Activated CD8-positive, alpha-beta T cell treated with anti-CD3 and anti-CD28 coated beads, Interleukin-2, amount 10 ng/mL, durations not matched to agents 7 days and 5 days (primary cell): Measurements from ENCODE around the gene CSNK1D. TPM values are rescaled to one million over a fixed set of nuclear protein-coding genes. Genes with fewer than 3 reads are reported as not detected.

Experiments
- ATAC-seq: fragments of 150-1000 bp; cut with Tn5 transposase; one replicate; pipeline ENCODE4 v1.10.0; 2021; ENCODE audit warnings: moderate library complexity
- CTCF ChIA-PET: fragments of 350-600 bp; sonication (Branson Sonifier 250); formaldehyde crosslinking; loops from one replicate; lab custom pipeline; 2021; ENCODE audit warnings: antibody characterized with exemption; lab: Charles Lee
- POLR2A ChIA-PET: fragments of 350-600 bp; sonication (Branson Sonifier 250); formaldehyde crosslinking; loops from one replicate; lab custom pipeline; 2021; ENCODE audit warnings: antibody characterized with exemption; lab: Charles Lee
- DNase-seq: peaks from one replicate; pipeline ENCODE4 v3.0.0-alpha.2; 2020
- H3K27ac Mint-ChIP-seq: one replicate; pipeline ENCODE4 v1.8.0; 2021; ENCODE audit warnings: mild to moderate bottlenecking, mixed read lengths
- H3K27me3 Mint-ChIP-seq: one replicate; pipeline ENCODE4 v1.8.0; 2021; ENCODE audit warnings: low read depth, mixed read lengths
- H3K36me3 Mint-ChIP-seq: one replicate; pipeline ENCODE4 v1.8.0; 2021; ENCODE audit warnings: low read depth, mixed read lengths
- H3K4me1 Mint-ChIP-seq: one replicate; pipeline ENCODE4 v1.8.0; 2021; ENCODE audit warnings: low read depth, mixed read lengths
- H3K4me3 Mint-ChIP-seq: one replicate; pipeline ENCODE4 v1.8.0; 2021; ENCODE audit warnings: mild to moderate bottlenecking, mixed read lengths
- H3K9me3 Mint-ChIP-seq: one replicate; pipeline ENCODE4 v1.8.0; 2022; ENCODE audit warnings: mixed read lengths; ENCODE audit not compliant: insufficient read depth
- total RNA-seq, 2 experiments: library from RNA; stranded (reverse); gene quantifications; one replicate each; pipeline ENCODE4 v1.2.3, GENCODE V29; 2021

CSNK1D gene
- total RNA-seq, 2 experiments from 2014 or later: 99.5 to 111 TPM

GRCh38 chr17:82247182-82247823, 26.2 kb downstream of the CSNK1D start:
- Mint-ChIP-seq H3K4me1 (peaks cover 13% of the 10 kb centered on the region), H3K27me3 (no peaks in the 10 kb centered on the region), H3K27ac (no peak overlapping the region), H3K36me3 (peaks cover 82% of the 10 kb centered on the region), H3K9me3 (no peaks in the 10 kb centered on the region), H3K4me3 (no peak overlapping the region)
- POLR2A ChIA-PET: interaction anchor here (0.6 to 1.8 kb wide), 3 partner anchors 16 to 119 kb away, joined by 3 to 4 read pairs (median 4); no protein-coding TSS in a partner anchor
- CTCF ChIA-PET: no interaction called here
- DNase-seq (no peak), ATAC-seq (no peak)

GRCh38 chr17:82246365-82247181, 26.9 kb downstream of the CSNK1D start:
- CTCF ChIA-PET: no interaction called here
- H3K27me3 Mint-ChIP-seq: no peaks in the 10 kb centered on the region
- POLR2A ChIA-PET: interaction anchor here (0.6 to 1.8 kb wide), 3 partner anchors 15 to 120 kb away, joined by 3 to 4 read pairs (median 4); no protein-coding TSS in a partner anchor
- H3K27ac Mint-ChIP-seq: peak overlapping the region; percentile 80
- peaks cover 74% of the 10 kb centered on the region for H3K36me3 Mint-ChIP-seq
- no peak overlapping the region for H3K4me3 Mint-ChIP-seq
- ATAC-seq (no peak), DNase-seq (no peak)
- H3K4me1 Mint-ChIP-seq: peaks cover 14% of the 10 kb centered on the region
- H3K9me3 Mint-ChIP-seq: no peaks in the 10 kb centered on the region

- Mint-ChIP-seq H3K9me3 (no peaks in the 10 kb centered on the region), H3K27me3 (no peaks in the 10 kb centered on the region), H3K4me1 (peaks cover 20% of the 10 kb centered on the region), H3K36me3 (peaks cover 70% of the 10 kb centered on the region), H3K4me3 (peak overlapping the region; percentile 5), H3K27ac (peak overlapping the region; percentile 80)
- ChIA-PET CTCF (no interaction called here), POLR2A (interaction anchor here (1.8 kb wide), 1 partner anchor 46 kb away, joined by 4 read pairs; no protein-coding TSS in a partner anchor)
- no peak for DNase-seq
- ATAC-seq: no peak
Observed at GRCh38 chr17:82246040-82246364, 27.5 kb downstream of the CSNK1D start.

- ChIA-PET POLR2A (interaction anchor here (1.8 kb wide), 1 partner anchor 47 kb away, joined by 4 read pairs; no protein-coding TSS in a partner anchor), CTCF (interaction anchor here (1.5 kb wide), 1 partner anchor 71 kb away, joined by 4 read pairs; the partner anchor contains the start of gene CD7)
- Mint-ChIP-seq H3K4me1 (peaks cover 26% of the 10 kb centered on the region), H3K27me3 (no peaks in the 10 kb centered on the region), H3K4me3 (peak overlapping the region; percentile 5), H3K9me3 (no peaks in the 10 kb centered on the region), H3K36me3 (peaks cover 71% of the 10 kb centered on the region), H3K27ac (peak overlapping the region; percentile 80)
- no peak for ATAC-seq
- DNase-seq: no peak
Observed at GRCh38 chr17:82245134-82246039, 28.1 kb downstream of the CSNK1D start.

GRCh38 chr17:82244413-82245133, 28.9 kb downstream of the CSNK1D start:
- peaks cover 72% of the 10 kb centered on the region for H3K36me3 Mint-ChIP-seq
- no peaks in the 10 kb centered on the region for H3K27me3 Mint-ChIP-seq
- DNase-seq (peak; percentile 63), ATAC-seq (no peak)
- H3K9me3 Mint-ChIP-seq: no peaks in the 10 kb centered on the region
- ChIA-PET POLR2A (interaction anchor here (0.8 kb wide), 1 partner anchor 62 kb away, joined by 4 read pairs; no protein-coding TSS in a partner anchor), CTCF (interaction anchor here (1.5 kb wide), 1 partner anchor 72 kb away, joined by 4 read pairs; the partner anchor contains the start of gene CD7)
- H3K4me1 Mint-ChIP-seq: peaks cover 34% of the 10 kb centered on the region
- peak overlapping the region; percentile 74 for H3K27ac Mint-ChIP-seq
- no peak overlapping the region for H3K4me3 Mint-ChIP-seq

- CTCF ChIA-PET: interaction anchor here (1.5 kb wide), 1 partner anchor 73 kb away, joined by 4 read pairs; the partner anchor contains the start of gene CD7
- Mint-ChIP-seq H3K27me3 (no peaks in the 10 kb centered on the region), H3K9me3 (no peaks in the 10 kb centered on the region), H3K27ac (peak overlapping the region; percentile 74), H3K36me3 (peaks cover 73% of the 10 kb centered on the region), H3K4me1 (peaks cover 41% of the 10 kb centered on the region), H3K4me3 (no peak overlapping the region)
- POLR2A ChIA-PET: interaction anchor here (0.5 to 1.6 kb wide), 4 partner anchors 49 to 217 kb away, joined by 3 to 6 read pairs (median 4); no protein-coding TSS in a partner anchor
- ATAC-seq: no peak
- no peak for DNase-seq
Observed at GRCh38 chr17:82243648-82244412, 29.7 kb downstream of the CSNK1D start.

DNA sequence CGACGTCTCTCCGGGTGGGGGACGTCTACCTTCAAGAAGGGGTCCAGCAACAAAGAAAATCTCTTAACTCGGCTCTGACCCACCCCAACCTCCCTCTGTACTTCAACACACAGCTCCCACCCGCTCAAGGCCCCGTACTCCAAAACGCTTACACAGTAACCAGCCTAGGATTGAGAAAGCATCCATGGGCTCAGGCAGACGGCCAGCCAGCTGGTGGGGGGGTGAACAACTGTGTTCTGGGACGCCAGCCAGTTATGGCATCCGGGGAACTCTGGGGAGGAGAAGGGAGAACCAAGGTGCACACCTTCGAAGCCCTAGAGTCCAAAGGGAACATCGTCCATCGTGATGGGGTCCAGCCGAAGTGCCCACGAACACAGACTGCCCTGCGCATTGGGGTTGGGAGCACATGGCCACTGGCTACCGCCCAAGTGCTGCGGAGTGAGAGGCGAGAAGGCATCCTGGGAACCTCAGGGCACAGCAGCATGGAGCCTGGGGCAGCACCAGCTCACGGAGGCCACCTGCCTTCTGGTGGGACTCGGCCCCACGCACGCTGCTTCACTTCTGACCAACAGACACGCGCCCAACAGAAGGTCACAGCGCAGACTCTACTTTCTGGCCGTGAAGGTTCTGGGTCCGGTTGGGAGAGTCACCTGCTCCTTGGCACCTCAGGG, 30.4 kb downstream of the CSNK1D start:
- ChIA-PET POLR2A (interaction anchor here (0.6 to 1.6 kb wide), 4 partner anchors 30 to 55 kb away, joined by 3 to 6 read pairs (median 3); partner anchors contain the start of gene CSNK1D), CTCF (interaction anchor here (3.1 kb wide), 1 partner anchor 78 kb away, joined by 20 read pairs; no protein-coding TSS in a partner anchor)
- no peak for ATAC-seq
- H3K4me3 Mint-ChIP-seq: no peak overlapping the region
- peaks cover 48% of the 10 kb centered on the region for H3K4me1 Mint-ChIP-seq
- peaks cover 74% of the 10 kb centered on the region for H3K36me3 Mint-ChIP-seq
- DNase-seq: no peak
- H3K27ac Mint-ChIP-seq: peak overlapping the region; percentile 74
- H3K27me3 Mint-ChIP-seq: no peaks in the 10 kb centered on the region
- no peaks in the 10 kb centered on the region for H3K9me3 Mint-ChIP-seq

- Mint-ChIP-seq H3K9me3 (no peaks in the 10 kb centered on the region), H3K4me1 (peaks cover 48% of the 10 kb centered on the region), H3K27ac (peak overlapping the region; percentile 74), H3K36me3 (peaks cover 72% of the 10 kb centered on the region), H3K4me3 (no peak overlapping the region), H3K27me3 (no peaks in the 10 kb centered on the region)
- POLR2A ChIA-PET: interaction anchor here (0.6 to 1.6 kb wide), 4 partner anchors 31 to 55 kb away, joined by 3 to 6 read pairs (median 3); partner anchors contain the start of gene CSNK1D
- CTCF ChIA-PET: interaction anchor here (3.1 kb wide), 1 partner anchor 79 kb away, joined by 20 read pairs; no protein-coding TSS in a partner anchor
- ATAC-seq: no peak
- DNase-seq: peak; percentile 29
Observed at GRCh38 chr17:82242698-82242976, 30.9 kb downstream of the CSNK1D start.

- Mint-ChIP-seq H3K36me3 (peaks cover 71% of the 10 kb centered on the region), H3K4me1 (peaks cover 49% of the 10 kb centered on the region), H3K4me3 (no peak overlapping the region), H3K27me3 (no peaks in the 10 kb centered on the region), H3K27ac (peak overlapping the region; percentile 81), H3K9me3 (no peaks in the 10 kb centered on the region)
- POLR2A ChIA-PET: interaction anchor here (0.7 to 1.6 kb wide), 6 partner anchors 13 to 207 kb away, joined by 3 to 6 read pairs (median 3); partner anchors contain the start of gene SLC16A3
- CTCF ChIA-PET: interaction anchor here (1.0 to 3.1 kb wide), 5 partner anchors 11 to 172 kb away, joined by 3 to 20 read pairs (median 3); no protein-coding TSS in a partner anchor
- ATAC-seq (no peak), DNase-seq (no peak)
Observed at GRCh38 chr17:82241926-82242697, 31.4 kb downstream of the CSNK1D start.
